Cerebellar cortex (tissue), 1 donor: Measurements from ENCODE around the gene PRR23E.

Experiments
- DNase-seq: peaks from one replicate; pipeline ENCODE4 v3.0.0-alpha.2; 2015; ENCODE audit warnings: low spot score

PRR23E gene

GRCh38 chr3:127209840-127210653 is 17.1 kb downstream of the PRR23E start:
- no peak for DNase-seq

GRCh38 chr3:127210654-127210943 is 17.7 kb downstream of the PRR23E start:
- no peak for DNase-seq

GRCh38 chr3:127211118-127212060 is 18.5 kb downstream of the PRR23E start:
- DNase-seq, result no peak

DNA sequence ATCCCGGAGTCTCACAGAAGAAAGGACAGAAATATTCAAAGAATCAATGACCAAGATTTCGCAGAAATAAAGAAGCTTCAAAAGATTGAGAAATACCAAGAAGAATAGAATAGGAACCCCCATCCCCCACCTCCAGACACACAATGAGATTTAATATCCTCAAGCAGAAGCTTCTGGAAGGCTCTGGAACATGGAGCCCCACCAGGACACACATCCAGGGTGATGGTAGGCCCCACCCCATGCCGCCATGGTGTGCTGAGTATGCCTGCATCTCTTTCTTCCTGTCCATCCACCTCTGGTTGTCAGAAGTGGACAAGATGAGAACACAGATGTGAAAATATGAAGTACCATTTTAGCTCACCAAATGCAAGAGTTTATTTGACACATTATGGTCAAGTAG is 19.3 kb downstream of the PRR23E start:
- DNase-seq, result no peak

GRCh38 chr3:127212711-127213110 is 19.8 kb downstream of the PRR23E start:
- no peak for DNase-seq

- DNase-seq, result no peak
These were observed 20.5 kb downstream of the PRR23E start for GRCh38 chr3:127213381-127213918.

- DNase-seq, result no peak
These were observed 22.0 kb downstream of the PRR23E start for GRCh38 chr3:127214975-127215374.

DNA sequence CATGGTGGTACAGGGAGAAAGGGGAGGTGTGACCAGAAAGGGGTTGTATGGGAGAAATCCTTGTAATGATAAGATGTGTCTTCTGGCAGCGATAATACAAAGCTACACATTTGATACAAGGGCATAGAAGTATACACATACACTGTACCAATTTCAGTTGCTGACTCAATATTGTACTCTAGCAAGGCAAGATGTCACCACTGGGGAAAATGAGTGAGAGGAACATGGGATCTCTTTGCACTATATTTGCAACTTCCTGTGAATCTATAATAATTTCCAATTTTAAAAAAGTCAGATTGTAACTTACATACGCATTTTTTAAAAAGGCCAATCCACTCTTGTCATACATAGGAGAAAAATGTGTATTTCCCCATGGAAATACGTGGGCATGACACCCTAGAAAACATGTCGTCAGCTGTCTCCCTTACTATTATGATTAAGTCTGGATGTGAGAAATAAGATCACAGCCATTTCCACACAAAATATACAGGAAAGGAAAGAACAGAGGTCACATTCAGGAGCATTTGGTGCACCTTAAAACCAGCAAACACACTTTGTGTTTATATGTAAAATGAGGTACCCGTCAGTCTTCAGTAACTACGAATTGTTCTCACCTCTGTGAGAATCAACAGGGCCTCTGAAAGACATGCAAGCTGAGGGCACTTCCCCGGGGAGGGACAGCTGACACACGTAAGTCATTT is 22.9 kb downstream of the PRR23E start:
- DNase-seq, result no peak

- no peak for DNase-seq
These were observed 23.7 kb downstream of the PRR23E start for GRCh38 chr3:127216415-127217261.

- no peak for DNase-seq
These were observed 24.9 kb downstream of the PRR23E start for GRCh38 chr3:127217596-127218453.

- no peak for DNase-seq
These were observed 25.6 kb downstream of the PRR23E start for GRCh38 chr3:127218454-127218922.

- no peak for DNase-seq
These were observed 27.6 kb downstream of the PRR23E start for GRCh38 chr3:127220497-127220896.

DNA sequence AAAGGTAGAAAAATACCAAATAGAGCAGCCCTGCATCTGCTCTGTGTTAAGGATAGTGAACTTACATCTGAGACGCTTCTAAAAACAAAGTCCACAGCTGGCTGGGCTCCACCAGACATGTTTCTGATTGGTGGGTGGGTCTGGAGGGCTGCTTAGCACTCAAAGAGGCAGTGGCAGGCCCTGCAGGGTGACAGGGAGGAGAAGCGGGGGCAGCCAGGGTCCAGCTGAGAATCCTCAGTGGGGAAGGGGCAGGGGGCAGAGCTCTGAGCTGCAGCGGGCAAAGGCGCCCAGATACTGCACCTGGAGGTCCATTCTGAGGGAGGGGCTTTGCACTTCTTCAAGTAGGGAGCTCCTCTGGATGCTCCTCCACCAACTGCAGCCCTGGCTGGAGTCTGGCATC is 28.1 kb downstream of the PRR23E start:
- DNase-seq, result no peak

DNA sequence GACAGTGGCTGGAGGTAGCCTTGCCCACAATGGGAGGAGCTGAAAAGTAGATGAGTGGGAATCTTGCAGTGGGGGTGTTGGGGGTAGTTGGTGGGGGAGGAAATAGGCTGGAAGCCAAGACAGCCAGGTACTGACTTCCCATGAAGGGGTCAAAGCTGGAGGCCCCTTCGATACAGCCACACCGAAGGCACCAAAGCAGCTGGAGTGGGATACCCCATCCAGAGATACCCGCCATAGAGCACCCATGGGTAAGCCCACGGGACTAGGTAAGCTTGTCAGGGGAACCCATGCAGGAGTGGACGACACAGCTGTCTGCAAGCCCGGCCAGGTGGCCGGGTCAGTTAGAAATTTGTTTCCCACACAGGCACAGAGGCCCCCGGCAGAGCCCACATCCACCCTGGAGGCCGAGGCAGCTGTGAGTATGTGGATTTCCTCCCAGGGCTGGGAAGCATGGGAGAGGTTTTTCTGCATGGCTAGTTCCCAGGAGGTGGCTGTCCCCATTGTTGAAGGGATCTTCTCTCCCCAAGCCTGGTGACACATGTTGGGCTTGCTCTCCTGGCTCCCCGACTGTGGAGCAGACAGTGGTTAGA is 28.6 kb downstream of the PRR23E start:
- DNase-seq, result no peak

- no peak for DNase-seq
These were observed 29.2 kb downstream of the PRR23E start for GRCh38 chr3:127222163-127222562.

DNA sequence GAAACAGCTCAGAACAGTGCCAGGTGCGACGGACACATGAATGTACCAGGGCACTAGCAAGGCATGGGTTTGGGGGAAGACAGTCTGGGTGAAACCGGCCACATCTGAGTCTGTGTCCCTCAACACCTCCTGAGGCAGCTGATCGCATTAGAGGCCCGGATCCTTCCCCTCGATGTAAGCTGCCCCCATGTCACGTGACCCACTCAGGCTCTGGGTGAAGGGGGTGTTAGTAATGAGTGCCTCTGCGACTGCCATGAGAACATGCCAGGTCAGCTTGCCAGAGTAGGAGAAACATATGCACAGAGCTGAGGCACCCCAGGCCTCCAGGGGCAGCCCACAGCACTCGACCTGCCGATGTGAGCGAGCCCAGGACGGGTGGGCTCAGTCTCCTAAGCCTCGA is 29.7 kb downstream of the PRR23E start:
- DNase-seq, result no peak

DNA sequence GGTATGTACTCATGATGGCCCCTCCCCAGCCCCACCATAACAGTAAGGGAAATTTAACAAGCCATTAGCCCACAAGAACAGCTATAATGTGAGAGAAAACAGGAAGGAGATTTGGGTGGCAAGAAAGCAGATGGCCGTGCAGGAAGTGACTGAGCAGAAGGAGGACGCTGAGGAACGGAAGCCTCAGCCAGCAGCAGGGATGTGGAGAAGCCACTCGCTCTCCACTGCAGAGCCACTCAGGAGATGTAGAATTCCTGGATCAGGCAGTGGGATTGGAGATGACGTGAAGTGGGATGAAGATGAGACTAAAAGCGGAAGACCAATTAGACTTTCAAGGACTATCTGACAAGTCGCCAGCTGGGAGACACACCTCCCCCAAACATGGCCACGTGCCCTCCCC is 31.2 kb downstream of the PRR23E start:
- no peak for DNase-seq

DNA sequence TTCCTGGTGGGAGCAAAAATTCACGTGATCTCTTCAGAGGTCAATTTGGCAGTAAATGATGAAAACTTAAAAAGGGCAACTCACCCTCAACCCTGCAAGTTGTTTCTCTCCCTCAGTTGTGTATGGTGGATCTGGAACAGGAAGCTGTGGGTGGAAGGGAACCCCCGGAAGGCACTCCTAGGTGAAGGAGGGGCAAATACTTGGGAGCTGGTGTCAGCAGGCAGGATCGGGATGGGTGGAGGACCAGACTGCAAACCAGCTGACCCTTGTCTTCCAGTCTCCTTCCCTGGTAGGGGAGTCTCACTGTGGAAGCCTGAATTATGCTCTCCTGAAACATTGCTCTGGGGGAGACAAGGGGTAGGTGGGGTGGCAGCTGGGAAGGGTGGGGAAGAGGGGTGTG is 33.5 kb downstream of the PRR23E start:
- DNase-seq, result no peak

DNA sequence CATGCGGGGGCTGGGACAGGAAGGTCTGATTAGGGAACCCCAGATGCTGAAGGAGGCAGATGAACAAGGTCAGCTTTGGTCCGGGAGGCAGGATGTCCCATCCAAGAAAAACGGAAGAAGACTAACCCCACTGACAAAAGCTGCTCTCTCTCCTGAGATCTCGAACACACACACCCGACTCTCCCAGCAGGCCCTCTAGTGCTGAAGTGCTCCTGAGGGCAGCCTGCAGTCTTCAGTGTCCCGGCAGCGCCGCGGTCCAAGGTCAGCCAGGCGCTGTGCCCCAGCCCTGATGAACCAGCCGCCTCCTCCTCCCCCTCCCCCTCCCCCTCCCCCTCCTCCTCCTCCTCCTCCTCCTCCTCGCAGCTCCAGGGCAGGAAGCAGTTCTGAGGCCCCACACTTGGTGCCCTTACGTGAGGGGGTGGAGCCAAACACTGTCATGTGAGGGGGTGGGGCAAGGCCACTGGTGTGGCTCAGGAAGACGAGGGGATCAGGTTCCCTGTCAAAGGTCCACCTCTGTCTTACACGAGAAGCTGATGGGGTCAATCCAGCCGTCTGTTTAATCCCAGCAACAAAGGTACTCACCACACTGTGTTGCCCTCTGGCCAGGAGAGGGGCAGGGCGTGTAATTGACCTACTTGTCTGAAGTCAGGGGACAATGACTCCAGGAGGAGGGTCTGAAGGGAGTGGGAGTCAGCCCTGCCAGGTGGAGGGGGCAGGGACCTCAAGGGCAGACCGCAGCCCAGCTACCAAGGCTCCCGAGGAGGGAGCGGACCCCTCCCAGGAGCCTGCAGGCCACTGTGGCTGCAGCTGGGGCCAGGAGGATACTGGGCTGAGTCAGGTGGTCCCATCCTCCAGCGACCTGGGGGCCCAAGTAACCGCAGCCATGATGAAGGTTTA is 34.3 kb downstream of the PRR23E start:
- DNase-seq, result no peak
